ENCODE results near the gene BMPER.

DNA sequence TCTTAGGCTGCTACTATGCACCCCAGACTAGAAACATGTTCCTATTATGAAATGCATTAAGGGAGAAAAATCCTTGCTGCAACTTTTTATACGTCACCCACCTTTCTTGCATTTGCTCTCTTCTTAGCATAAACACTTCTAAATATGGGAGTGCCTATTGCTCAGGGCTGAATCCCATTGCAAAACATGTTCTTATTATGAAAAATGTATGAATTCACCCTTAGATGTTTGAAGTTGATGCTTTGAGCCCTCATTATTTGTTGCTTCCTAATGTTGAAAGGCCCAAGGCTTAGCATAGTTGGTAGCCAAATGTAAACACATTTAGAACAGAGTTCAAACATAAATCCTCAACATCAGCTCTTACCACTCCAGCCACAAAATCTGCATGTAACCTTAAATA is 52.8 kb downstream of the BMPER start:
- TF ChIP-seq, protein P1, sequence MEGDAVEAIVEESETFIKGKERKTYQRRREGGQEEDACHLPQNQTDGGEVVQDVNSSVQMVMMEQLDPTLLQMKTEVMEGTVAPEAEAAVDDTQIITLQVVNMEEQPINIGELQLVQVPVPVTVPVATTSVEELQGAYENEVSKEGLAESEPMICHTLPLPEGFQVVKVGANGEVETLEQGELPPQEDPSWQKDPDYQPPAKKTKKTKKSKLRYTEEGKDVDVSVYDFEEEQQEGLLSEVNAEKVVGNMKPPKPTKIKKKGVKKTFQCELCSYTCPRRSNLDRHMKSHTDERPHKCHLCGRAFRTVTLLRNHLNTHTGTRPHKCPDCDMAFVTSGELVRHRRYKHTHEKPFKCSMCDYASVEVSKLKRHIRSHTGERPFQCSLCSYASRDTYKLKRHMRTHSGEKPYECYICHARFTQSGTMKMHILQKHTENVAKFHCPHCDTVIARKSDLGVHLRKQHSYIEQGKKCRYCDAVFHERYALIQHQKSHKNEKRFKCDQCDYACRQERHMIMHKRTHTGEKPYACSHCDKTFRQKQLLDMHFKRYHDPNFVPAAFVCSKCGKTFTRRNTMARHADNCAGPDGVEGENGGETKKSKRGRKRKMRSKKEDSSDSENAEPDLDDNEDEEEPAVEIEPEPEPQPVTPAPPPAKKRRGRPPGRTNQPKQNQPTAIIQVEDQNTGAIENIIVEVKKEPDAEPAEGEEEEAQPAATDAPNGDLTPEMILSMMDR (IDR thresholded peaks at IDR 0.05; ENCODE audit: insufficient read depth, low read length, poor library complexity, severe bottlenecking) = no peak
- no peak for TF ChIP-seq EZH2phosphoT487 (conservative IDR thresholded peaks at IDR 0.05; ENCODE audit: low read length)
